ENCODE data around the gene IFNK. TPM values are rescaled to one million over a fixed set of nuclear protein-coding genes. Genes with fewer than 3 reads are reported as not detected.

The IFNK gene
- total RNA-seq, 2 experiments from 2014 or later = not detected

DNA sequence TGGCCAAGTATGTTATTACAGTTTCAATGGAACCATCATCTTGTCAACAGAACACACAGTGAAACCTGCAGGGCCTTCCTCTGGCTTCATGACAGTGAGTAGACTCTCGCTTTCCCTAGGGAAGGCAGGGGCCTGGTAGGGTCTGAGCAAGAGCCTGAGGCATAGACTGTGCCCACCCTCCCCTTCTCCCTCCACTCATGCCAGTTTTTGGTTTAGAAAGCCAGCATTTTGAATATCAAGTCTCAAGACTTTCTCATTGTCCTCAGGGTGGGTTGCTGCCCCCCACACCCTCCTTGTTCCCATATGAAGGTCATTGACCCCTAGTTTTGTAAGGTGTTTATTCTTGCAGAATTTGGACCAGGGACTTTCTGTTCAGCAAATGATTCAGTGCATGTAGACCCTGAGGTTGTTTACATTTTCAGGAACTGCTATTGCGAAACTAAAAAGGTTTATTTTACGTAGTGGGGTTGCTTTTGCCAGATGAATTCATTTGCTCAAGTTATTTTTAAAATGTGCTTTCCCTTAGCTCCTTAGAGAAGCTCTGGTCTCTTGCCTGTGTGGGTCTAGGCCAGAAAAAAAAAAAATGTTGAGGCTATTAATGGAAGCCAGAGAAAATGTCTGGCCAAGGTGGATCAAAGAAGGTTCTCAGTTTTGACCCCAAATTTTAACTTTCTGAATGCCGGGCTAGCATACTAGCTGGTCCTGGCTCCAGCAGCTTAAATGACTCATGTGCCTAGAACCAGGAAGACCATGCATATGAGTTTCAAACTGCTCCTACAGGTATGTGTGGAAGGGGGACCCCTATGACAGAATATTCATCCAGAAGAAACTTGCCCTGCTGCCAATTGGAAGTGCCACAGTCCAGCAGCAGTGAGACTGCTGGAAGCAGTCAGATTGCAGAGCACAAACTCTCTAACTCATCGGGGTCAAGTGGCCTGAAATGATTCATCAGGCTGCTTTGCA lies 15.7 kb downstream of the IFNK start:
- H3K9me3 ChIP-seq (ENCODE audit: control insufficient read depth in 1 of 2, insufficient read depth in 1 of 2, low read length in 2 of 2) = no peaks in the 10 kb centered on the region
- H3K36me3 Mint-ChIP-seq (ENCODE audit: low read depth) = peaks cover 53% of the 10 kb centered on the region
- CTCF ChIA-PET = no interaction called here

GRCh38 chr9:27540502-27540901 lies 16.4 kb downstream of the IFNK start:
- H3K36me3 Mint-ChIP-seq (ENCODE audit: low read depth) = peaks cover 56% of the 10 kb centered on the region
- TF ChIP-seq CTCF (IDR thresholded peaks at IDR 0.05) = no peak
- Histone ChIP-seq H3K36me3 (ENCODE audit: insufficient read depth, low read length) (peaks cover 2% of the 10 kb centered on the region), H3K4me3 (ENCODE audit: low read length) (no peak overlapping the region), H3K9me3 (ENCODE audit: control insufficient read depth in 1 of 2, insufficient read depth in 1 of 2, low read length in 2 of 2) (no peaks in the 10 kb centered on the region), H3K27me3 (ENCODE audit: control insufficient read depth in 1 of 2, insufficient read depth in 2 of 2, low read length in 2 of 2) (no peaks in the 10 kb centered on the region), H3K27ac (ENCODE audit: low read depth in 1 of 2, low read length in 2 of 2) (no peak overlapping the region), H3K4me1 (ENCODE audit: insufficient read depth, low read length) (no peaks in the 10 kb centered on the region)
- ATAC-seq (ENCODE audit: poor library complexity) (no peak), DNase-seq (no peak)
- no peak overlapping the region for H3K4me3 Mint-ChIP-seq
- intact Hi-C loops (cut with DNase I, micrococcal nuclease) = no loop called here
- ChIA-PET CTCF (no interaction called here), POLR2A (no interaction called here)
- no peaks in the 10 kb centered on the region for H3K27me3 Mint-ChIP-seq
- no peak overlapping the region for H3K27ac Mint-ChIP-seq
- H3K9me3 Mint-ChIP-seq = no peaks in the 10 kb centered on the region
- H3K4me1 Mint-ChIP-seq (ENCODE audit: low read depth) = no peaks in the 10 kb centered on the region

More for the DNA sequence above, 15.7 kb downstream of the IFNK start:
- Histone ChIP-seq H3K36me3 (ENCODE audit: insufficient read depth, low read length) (peaks cover 2% of the 10 kb centered on the region), H3K27me3 (ENCODE audit: control insufficient read depth in 1 of 2, insufficient read depth in 2 of 2, low read length in 2 of 2) (no peaks in the 10 kb centered on the region), H3K4me3 (ENCODE audit: low read length) (no peak overlapping the region), H3K4me1 (ENCODE audit: insufficient read depth, low read length) (no peaks in the 10 kb centered on the region), H3K27ac (ENCODE audit: low read depth in 1 of 2, low read length in 2 of 2) (no peak overlapping the region)
- H3K9me3 Mint-ChIP-seq = no peaks in the 10 kb centered on the region
- TF ChIP-seq CTCF (IDR thresholded peaks at IDR 0.05) = no peak
- intact Hi-C loops (cut with DNase I, micrococcal nuclease) = loop anchor here in 1 of 2 experiments (5.0 kb wide), 1 partner anchor 43 kb away; no protein-coding TSS in a partner anchor
- DNase-seq (no peak), ATAC-seq (ENCODE audit: poor library complexity) (no peak)
- H3K27ac Mint-ChIP-seq = no peak overlapping the region
- no peaks in the 10 kb centered on the region for H3K27me3 Mint-ChIP-seq
- POLR2A ChIA-PET = no interaction called here
- no peak overlapping the region for H3K4me3 Mint-ChIP-seq
- no peaks in the 10 kb centered on the region for H3K4me1 Mint-ChIP-seq (ENCODE audit: low read depth)

DNA sequence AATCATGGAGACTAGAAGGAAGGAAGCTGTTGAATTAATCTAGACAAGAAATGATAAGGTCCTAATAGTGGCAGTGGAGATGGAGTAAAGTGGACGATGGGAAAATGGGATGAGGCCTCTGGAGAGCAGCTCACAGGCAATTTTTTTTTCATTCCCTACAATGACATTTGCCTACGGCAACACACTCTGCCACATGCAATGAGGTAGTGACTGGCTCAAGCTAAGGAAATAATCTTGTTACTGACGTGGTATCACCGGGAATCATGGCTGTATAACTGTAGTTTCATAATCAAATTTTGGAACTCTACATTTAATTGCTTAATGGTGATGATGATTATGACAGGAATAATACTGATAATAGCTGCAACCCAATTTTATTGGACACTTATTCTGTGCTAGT lies 17.6 kb downstream of the IFNK start:
- H3K27ac Mint-ChIP-seq = no peak overlapping the region
- no peak for TF ChIP-seq CTCF (IDR thresholded peaks at IDR 0.05)
- ChIA-PET POLR2A (no interaction called here), CTCF (no interaction called here)
- Histone ChIP-seq H3K4me1 (ENCODE audit: insufficient read depth, low read length) (no peaks in the 10 kb centered on the region), H3K9me3 (ENCODE audit: control insufficient read depth in 1 of 2, insufficient read depth in 1 of 2, low read length in 2 of 2) (no peaks in the 10 kb centered on the region), H3K36me3 (ENCODE audit: insufficient read depth, low read length) (peaks cover 1% of the 10 kb centered on the region), H3K27ac (ENCODE audit: low read depth in 1 of 2, low read length in 2 of 2) (no peak overlapping the region), H3K4me3 (ENCODE audit: low read length) (no peak overlapping the region), H3K27me3 (ENCODE audit: control insufficient read depth in 1 of 2, insufficient read depth in 2 of 2, low read length in 2 of 2) (no peaks in the 10 kb centered on the region)
- intact Hi-C loops (cut with DNase I, micrococcal nuclease) = no loop called here
- no peak for DNase-seq
- H3K9me3 Mint-ChIP-seq = no peaks in the 10 kb centered on the region
- ATAC-seq (ENCODE audit: poor library complexity) = no peak
- no peak overlapping the region for H3K4me3 Mint-ChIP-seq
- H3K4me1 Mint-ChIP-seq (ENCODE audit: low read depth) = no peaks in the 10 kb centered on the region
- no peaks in the 10 kb centered on the region for H3K27me3 Mint-ChIP-seq
- H3K36me3 Mint-ChIP-seq (ENCODE audit: low read depth) = peaks cover 51% of the 10 kb centered on the region

Data from CD4-positive, alpha-beta T cell (primary cell).